ENCODE measurements around the gene MAGI2. TPM values are rescaled to one million over a fixed set of nuclear protein-coding genes. Genes with fewer than 3 reads are reported as not detected.

Gene MAGI2
- total and polyA plus RNA-seq, 4 donors: 0.37 to 4.1 (median 1.4) TPM

- TF ChIP-seq, protein P1, sequence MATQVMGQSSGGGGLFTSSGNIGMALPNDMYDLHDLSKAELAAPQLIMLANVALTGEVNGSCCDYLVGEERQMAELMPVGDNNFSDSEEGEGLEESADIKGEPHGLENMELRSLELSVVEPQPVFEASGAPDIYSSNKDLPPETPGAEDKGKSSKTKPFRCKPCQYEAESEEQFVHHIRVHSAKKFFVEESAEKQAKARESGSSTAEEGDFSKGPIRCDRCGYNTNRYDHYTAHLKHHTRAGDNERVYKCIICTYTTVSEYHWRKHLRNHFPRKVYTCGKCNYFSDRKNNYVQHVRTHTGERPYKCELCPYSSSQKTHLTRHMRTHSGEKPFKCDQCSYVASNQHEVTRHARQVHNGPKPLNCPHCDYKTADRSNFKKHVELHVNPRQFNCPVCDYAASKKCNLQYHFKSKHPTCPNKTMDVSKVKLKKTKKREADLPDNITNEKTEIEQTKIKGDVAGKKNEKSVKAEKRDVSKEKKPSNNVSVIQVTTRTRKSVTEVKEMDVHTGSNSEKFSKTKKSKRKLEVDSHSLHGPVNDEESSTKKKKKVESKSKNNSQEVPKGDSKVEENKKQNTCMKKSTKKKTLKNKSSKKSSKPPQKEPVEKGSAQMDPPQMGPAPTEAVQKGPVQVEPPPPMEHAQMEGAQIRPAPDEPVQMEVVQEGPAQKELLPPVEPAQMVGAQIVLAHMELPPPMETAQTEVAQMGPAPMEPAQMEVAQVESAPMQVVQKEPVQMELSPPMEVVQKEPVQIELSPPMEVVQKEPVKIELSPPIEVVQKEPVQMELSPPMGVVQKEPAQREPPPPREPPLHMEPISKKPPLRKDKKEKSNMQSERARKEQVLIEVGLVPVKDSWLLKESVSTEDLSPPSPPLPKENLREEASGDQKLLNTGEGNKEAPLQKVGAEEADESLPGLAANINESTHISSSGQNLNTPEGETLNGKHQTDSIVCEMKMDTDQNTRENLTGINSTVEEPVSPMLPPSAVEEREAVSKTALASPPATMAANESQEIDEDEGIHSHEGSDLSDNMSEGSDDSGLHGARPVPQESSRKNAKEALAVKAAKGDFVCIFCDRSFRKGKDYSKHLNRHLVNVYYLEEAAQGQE (IDR thresholded peaks at IDR 0.05): no peak
- TF ChIP-seq, protein P2, sequence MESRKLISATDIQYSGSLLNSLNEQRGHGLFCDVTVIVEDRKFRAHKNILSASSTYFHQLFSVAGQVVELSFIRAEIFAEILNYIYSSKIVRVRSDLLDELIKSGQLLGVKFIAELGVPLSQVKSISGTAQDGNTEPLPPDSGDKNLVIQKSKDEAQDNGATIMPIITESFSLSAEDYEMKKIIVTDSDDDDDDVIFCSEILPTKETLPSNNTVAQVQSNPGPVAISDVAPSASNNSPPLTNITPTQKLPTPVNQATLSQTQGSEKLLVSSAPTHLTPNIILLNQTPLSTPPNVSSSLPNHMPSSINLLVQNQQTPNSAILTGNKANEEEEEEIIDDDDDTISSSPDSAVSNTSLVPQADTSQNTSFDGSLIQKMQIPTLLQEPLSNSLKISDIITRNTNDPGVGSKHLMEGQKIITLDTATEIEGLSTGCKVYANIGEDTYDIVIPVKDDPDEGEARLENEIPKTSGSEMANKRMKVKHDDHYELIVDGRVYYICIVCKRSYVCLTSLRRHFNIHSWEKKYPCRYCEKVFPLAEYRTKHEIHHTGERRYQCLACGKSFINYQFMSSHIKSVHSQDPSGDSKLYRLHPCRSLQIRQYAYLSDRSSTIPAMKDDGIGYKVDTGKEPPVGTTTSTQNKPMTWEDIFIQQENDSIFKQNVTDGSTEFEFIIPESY (IDR thresholded peaks at IDR 0.05): no peak
- no peak for TF ChIP-seq GABPA (IDR thresholded peaks at IDR 0.05 in 1 of 2, conservative IDR thresholded peaks at IDR 0.05 in 1 of 2)
Measured at GRCh38 chr7:77975672-77976480, 1477.6 kb downstream of the MAGI2 start (continued).

DNA sequence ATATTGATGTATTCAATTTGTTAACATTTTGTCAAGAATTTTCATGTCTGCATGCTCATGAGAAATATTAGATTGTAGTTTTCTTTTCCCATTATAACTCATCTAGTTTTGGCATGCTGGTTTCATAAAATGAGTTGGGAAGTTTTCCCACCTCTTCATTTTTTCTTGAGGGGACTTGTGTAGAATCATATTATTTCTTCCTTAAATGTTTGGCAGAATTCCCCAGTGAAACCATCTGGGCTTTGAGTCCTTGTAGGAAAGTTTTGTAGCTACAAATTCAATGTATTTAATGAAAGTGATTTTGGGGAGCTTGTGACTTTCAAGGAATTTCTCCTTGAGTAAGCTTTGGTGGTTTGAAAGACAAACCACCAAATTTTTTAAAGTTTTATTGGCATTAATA lies 1481.7 kb downstream of the MAGI2 start:
- Histone ChIP-seq H3K9ac (ENCODE audit: low read depth in 1 of 2, low read length in 2 of 2) (no peak overlapping the region), H3K36me3 (ENCODE audit: control insufficient read depth in 4 of 4, insufficient read depth in 3 of 4, low read depth in 1 of 4, low read length in 3 of 4) (no peaks in the 10 kb centered on the region), H3K9me3 (ENCODE audit: control insufficient read depth in 4 of 4, low read length in 3 of 4) (no peaks in the 10 kb centered on the region), H3K27ac (ENCODE audit: low read depth in 1 of 2, low read length in 2 of 2) (no peak overlapping the region), H3K4me1 (ENCODE audit: control insufficient read depth in 4 of 4, insufficient read depth in 4 of 4, low read length in 3 of 4) (no peaks in the 10 kb centered on the region), H3K4me3 (ENCODE audit: low read depth in 1 of 3, low read length in 3 of 3) (no peak overlapping the region), H3K27me3 (ENCODE audit: control insufficient read depth in 4 of 4, insufficient read depth in 4 of 4, low read length in 3 of 4) (no peaks in the 10 kb centered on the region)
- no peak for DNase-seq (ENCODE audit: low spot score)
- no peak for TF ChIP-seq SP1 (IDR thresholded peaks at IDR 0.05)
- TF ChIP-seq MAX (IDR thresholded peaks at IDR 0.05): no peak
- no peak for TF ChIP-seq FOXA1 (IDR thresholded peaks at IDR 0.05)
- no peak for TF ChIP-seq NR2F2 (IDR thresholded peaks at IDR 0.05)
- TF ChIP-seq GABPA (IDR thresholded peaks at IDR 0.05 in 1 of 2, conservative IDR thresholded peaks at IDR 0.05 in 1 of 2): no peak
- TF ChIP-seq, protein P1 (IDR thresholded peaks at IDR 0.05): no peak
- TF ChIP-seq RAD21 (IDR thresholded peaks at IDR 0.05): no peak

DNA sequence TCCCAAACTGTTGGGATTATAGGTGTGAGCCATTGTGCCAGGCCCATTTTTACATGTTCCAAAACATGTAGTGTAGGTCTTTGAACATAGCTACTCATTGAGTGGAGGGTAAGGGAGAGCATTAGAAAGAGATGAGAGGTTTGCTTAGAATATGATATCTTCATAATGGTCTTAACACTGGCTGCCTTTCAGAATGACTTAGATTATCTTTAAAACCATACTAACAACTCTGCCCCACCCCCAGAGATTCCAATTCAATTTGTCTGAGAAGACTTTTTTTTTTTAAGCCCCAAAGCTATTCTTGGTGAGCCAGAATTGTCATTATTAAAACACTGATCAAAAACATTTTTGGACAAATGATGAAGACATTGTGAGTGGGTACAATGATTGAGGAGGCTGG lies 1486.0 kb downstream of the MAGI2 start:
- no peak overlapping the region for H3K27ac ChIP-seq (ENCODE audit: low read depth in 1 of 2, low read length in 2 of 2)
- no peak overlapping the region for H3K4me3 ChIP-seq (ENCODE audit: low read depth in 1 of 3, low read length in 3 of 3)
- no peaks in the 10 kb centered on the region for H3K36me3 ChIP-seq (ENCODE audit: control insufficient read depth in 4 of 4, insufficient read depth in 3 of 4, low read depth in 1 of 4, low read length in 3 of 4)
- H3K9ac ChIP-seq (ENCODE audit: low read depth in 1 of 2, low read length in 2 of 2): no peak overlapping the region
- no peak for DNase-seq (ENCODE audit: low spot score)
- no peaks in the 10 kb centered on the region for H3K4me1 ChIP-seq (ENCODE audit: control insufficient read depth in 4 of 4, insufficient read depth in 4 of 4, low read length in 3 of 4)
- no peaks in the 10 kb centered on the region for H3K9me3 ChIP-seq (ENCODE audit: control insufficient read depth in 4 of 4, low read length in 3 of 4)
- TF ChIP-seq MAX (IDR thresholded peaks at IDR 0.05) (no peak), GABPA (IDR thresholded peaks at IDR 0.05 in 1 of 2, conservative IDR thresholded peaks at IDR 0.05 in 1 of 2) (no peak), RAD21 (IDR thresholded peaks at IDR 0.05) (no peak), SP1 (IDR thresholded peaks at IDR 0.05) (no peak), RXRA (IDR thresholded peaks at IDR 0.05) (no peak)
- TF ChIP-seq, protein P3, sequence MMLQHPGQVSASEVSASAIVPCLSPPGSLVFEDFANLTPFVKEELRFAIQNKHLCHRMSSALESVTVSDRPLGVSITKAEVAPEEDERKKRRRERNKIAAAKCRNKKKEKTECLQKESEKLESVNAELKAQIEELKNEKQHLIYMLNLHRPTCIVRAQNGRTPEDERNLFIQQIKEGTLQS (IDR thresholded peaks at IDR 0.05): no peak
- TF ChIP-seq, protein P2 (IDR thresholded peaks at IDR 0.05): no peak
- TF ChIP-seq, protein P1 (IDR thresholded peaks at IDR 0.05): no peak
- no peaks in the 10 kb centered on the region for H3K27me3 ChIP-seq (ENCODE audit: control insufficient read depth in 4 of 4, insufficient read depth in 4 of 4, low read length in 3 of 4)

Data from liver (tissue), 9 donors.